ENCODE measurements around the gene PLBD2. TPM values are rescaled to one million over a fixed set of nuclear protein-coding genes. Genes with fewer than 3 reads are reported as not detected.

The PLBD2 gene
- total and polyA plus RNA-seq, 9 of the 15 experiments (the other 6 are each of a cell fraction or from before 2014, with no cell fraction given): 2.4 to 37.4 (median 6.0) TPM

- TF ChIP-seq, protein P1, sequence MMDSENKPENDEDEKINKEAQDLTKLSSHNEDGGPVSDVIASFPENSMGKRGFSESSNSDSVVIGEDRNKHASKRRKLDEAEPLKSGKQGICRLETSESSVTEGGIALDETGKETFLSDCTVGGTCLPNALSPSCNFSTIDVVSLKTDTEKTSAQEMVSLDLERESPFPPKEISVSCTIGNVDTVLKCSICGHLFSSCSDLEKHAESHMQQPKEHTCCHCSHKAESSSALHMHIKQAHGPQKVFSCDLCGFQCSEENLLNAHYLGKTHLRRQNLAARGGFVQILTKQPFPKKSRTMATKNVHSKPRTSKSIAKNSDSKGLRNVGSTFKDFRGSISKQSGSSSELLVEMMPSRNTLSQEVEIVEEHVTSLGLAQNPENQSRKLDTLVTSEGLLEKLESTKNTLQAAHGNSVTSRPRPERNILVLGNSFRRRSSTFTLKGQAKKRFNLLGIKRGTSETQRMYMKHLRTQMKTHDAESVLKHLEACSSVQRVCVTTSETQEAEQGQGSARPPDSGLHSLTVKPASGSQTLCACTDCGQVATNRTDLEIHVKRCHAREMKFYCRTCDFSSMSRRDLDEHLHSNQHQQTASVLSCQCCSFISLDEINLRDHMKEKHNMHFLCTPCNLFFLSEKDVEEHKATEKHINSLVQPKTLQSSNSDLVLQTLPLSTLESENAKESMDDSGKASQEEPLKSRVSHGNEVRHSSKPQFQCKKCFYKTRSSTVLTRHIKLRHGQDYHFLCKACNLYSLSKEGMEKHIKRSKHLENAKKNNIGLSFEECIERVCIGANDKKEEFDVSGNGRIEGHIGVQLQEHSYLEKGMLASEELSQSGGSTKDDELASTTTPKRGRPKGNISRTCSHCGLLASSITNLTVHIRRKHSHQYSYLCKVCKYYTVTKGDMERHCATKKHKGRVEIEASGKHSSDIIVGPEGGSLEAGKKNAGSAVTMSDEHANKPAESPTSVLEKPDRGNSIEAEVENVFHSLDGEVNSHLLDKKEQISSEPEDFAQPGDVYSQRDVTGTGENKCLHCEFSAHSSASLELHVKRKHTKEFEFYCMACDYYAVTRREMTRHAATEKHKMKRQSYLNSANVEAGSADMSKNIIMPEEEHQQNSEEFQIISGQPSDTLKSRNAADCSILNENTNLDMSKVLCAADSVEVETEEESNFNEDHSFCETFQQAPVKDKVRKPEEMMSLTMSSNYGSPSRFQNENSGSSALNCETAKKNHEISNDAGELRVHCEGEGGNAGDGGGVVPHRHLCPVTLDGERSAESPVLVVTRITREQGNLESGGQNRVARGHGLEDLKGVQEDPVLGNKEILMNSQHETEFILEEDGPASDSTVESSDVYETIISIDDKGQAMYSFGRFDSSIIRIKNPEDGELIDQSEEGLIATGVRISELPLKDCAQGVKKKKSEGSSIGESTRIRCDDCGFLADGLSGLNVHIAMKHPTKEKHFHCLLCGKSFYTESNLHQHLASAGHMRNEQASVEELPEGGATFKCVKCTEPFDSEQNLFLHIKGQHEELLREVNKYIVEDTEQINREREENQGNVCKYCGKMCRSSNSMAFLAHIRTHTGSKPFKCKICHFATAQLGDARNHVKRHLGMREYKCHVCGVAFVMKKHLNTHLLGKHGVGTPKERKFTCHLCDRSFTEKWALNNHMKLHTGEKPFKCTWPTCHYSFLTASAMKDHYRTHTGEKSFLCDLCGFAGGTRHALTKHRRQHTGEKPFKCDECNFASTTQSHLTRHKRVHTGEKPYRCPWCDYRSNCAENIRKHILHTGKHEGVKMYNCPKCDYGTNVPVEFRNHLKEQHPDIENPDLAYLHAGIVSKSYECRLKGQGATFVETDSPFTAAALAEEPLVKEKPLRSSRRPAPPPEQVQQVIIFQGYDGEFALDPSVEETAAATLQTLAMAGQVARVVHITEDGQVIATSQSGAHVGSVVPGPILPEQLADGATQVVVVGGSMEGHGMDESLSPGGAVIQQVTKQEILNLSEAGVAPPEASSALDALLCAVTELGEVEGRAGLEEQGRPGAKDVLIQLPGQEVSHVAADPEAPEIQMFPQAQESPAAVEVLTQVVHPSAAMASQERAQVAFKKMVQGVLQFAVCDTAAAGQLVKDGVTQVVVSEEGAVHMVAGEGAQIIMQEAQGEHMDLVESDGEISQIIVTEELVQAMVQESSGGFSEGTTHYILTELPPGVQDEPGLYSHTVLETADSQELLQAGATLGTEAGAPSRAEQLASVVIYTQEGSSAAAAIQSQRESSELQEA (IDR thresholded peaks at IDR 0.05; ENCODE audit: low read depth): peak; percentile 29; the same call in 1 of the 2 replicates
- TF ChIP-seq PHF8 (IDR thresholded peaks at IDR 0.05; ENCODE audit: borderline replicate concordance, low read length) (peak; percentile 85; the same call in 1 of the 2 replicates), BRCA1 (IDR thresholded peaks at IDR 0.05) (no peak), BRCA1 (CRISPR knock-in tag; IDR thresholded peaks at IDR 0.05) (no peak), POLR2G (IDR thresholded peaks at IDR 0.05; ENCODE audit: low read depth, low read length) (peak; percentile 98), SMARCC2 (IDR thresholded peaks at IDR 0.05; ENCODE audit: low read depth) (no peak), ZBTB7A (IDR thresholded peaks at IDR 0.05; ENCODE audit: borderline replicate concordance, control insufficient read depth, low read depth, low read length) (peak; percentile 76; the same call in 1 of the 2 replicates), SNIP1 (IDR thresholded peaks at IDR 0.05; ENCODE audit: low read depth) (no peak), SUPT5H (IDR thresholded peaks at IDR 0.05) (peak; percentile 83), ZMIZ1 (IDR thresholded peaks at IDR 0.05; ENCODE audit: low read depth in 2 of 2, low read length in 2 of 2) (0 out of 4 replicates have a peak, but pooled peaks of 1 of the 2 experiments have one; percentile 15), SMAD3 (CRISPR knock-in tag; conservative IDR thresholded peaks at IDR 0.05) (no peak), CXXC5 (CRISPR knock-in tag; IDR thresholded peaks at IDR 0.05) (peak; percentile 64), TBL1XR1 (IDR thresholded peaks at IDR 0.05; ENCODE audit: low read length in 2 of 2) (no peak)
- TF ChIP-seq, protein P2, sequence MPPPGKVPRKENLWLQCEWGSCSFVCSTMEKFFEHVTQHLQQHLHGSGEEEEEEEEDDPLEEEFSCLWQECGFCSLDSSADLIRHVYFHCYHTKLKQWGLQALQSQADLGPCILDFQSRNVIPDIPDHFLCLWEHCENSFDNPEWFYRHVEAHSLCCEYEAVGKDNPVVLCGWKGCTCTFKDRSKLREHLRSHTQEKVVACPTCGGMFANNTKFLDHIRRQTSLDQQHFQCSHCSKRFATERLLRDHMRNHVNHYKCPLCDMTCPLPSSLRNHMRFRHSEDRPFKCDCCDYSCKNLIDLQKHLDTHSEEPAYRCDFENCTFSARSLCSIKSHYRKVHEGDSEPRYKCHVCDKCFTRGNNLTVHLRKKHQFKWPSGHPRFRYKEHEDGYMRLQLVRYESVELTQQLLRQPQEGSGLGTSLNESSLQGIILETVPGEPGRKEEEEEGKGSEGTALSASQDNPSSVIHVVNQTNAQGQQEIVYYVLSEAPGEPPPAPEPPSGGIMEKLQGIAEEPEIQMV (tag; conservative IDR thresholded peaks at IDR 0.05; ENCODE audit: low read depth): peak; percentile 43; the same call in 1 of the 2 replicates
Measured at GRCh38 chr12:113334786-113335539, 23.4 kb upstream of the PLBD2 start, which contains the start of gene SLC8B1 (continued).

All from K562 (cell line).